T-helper 1 cell treated with Interleukin-12 subunit alpha and Interleukin-12 subunit beta and Interleukin-4 antibody, amounts not matched to agents 30 μg/mL and 1 μg/mL, for 36 hours (primary cell): Measurements from ENCODE around the gene ST6GALNAC1.

ENCODE experiments used
- H3K27ac Mint-ChIP-seq: one replicate; pipeline ENCODE4 v1.8.0; 2021; ENCODE audit warnings: mild to moderate bottlenecking, mixed read lengths
- H3K27me3 Mint-ChIP-seq: one replicate; pipeline ENCODE4 v1.8.0; 2021; ENCODE audit warnings: low read depth, mixed read lengths
- H3K36me3 Mint-ChIP-seq: one replicate; pipeline ENCODE4 v1.8.0; 2021; ENCODE audit warnings: low read depth, mixed read lengths
- H3K4me1 Mint-ChIP-seq: one replicate; pipeline ENCODE4 v1.8.0; 2021; ENCODE audit warnings: low read depth, mixed read lengths
- H3K4me3 Mint-ChIP-seq: one replicate; pipeline ENCODE4 v1.8.0; 2021; ENCODE audit warnings: mild to moderate bottlenecking, moderate library complexity, mixed read lengths
- H3K9me3 Mint-ChIP-seq: one replicate; pipeline ENCODE4 v1.8.0; 2021; ENCODE audit warnings: mixed read lengths

ST6GALNAC1 gene

DNA sequence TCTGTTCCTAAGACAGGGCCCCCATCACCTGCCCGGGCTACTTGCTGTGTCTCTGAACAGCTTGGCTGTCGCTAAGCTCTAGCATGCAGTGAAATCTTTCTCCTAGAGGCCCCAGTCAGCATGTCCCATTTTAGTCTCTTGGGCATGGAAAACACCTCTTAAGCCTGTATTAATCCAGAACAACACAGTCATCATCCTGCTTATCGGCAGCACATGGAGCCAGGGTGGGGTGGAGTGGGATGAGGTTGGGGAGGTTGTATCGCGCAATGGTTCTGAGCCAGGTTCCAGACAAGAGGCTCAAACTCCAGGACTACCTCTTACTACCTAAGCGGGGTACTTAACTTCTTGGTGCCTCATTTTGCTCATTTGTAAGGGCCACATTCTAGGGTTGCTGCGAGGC is 65.7 kb downstream of the ST6GALNAC1 start:
- H3K9me3 Mint-ChIP-seq, result no peaks in the 10 kb centered on the region
- no peak overlapping the region for H3K27ac Mint-ChIP-seq
- no peak overlapping the region for H3K4me3 Mint-ChIP-seq
- H3K4me1 Mint-ChIP-seq, result peaks cover 9% of the 10 kb centered on the region
- peaks cover 8% of the 10 kb centered on the region for H3K27me3 Mint-ChIP-seq
- no peaks in the 10 kb centered on the region for H3K36me3 Mint-ChIP-seq

GRCh38 chr17:76576189-76576588 is 67.4 kb downstream of the ST6GALNAC1 start:
- Mint-ChIP-seq H3K36me3 (no peaks in the 10 kb centered on the region), H3K9me3 (no peaks in the 10 kb centered on the region), H3K4me1 (peaks cover 9% of the 10 kb centered on the region), H3K27ac (no peak overlapping the region), H3K4me3 (no peak overlapping the region), H3K27me3 (no peaks in the 10 kb centered on the region)

- peaks cover 9% of the 10 kb centered on the region for H3K4me1 Mint-ChIP-seq
- H3K4me3 Mint-ChIP-seq, result no peak overlapping the region
- no peaks in the 10 kb centered on the region for H3K36me3 Mint-ChIP-seq
Observed at GRCh38 chr17:76575570-76575969, 68.0 kb downstream of the ST6GALNAC1 start.

More at GRCh38 chr17:76575570-76575969, 68.0 kb downstream of the ST6GALNAC1 start:
- Mint-ChIP-seq H3K27ac (no peak overlapping the region), H3K27me3 (no peaks in the 10 kb centered on the region), H3K9me3 (no peaks in the 10 kb centered on the region)
